Mucosa of descending colon (tissue), 3 donors: ENCODE measurements around the gene SATL1. TPM values are rescaled to one million over a fixed set of nuclear protein-coding genes. Genes with fewer than 3 reads are reported as not detected.
A peak's percentile ranks its signal among the peaks of the same experiment; 100 is the strongest.

Experiments used
- ATAC-seq: fragments of 200-7000 bp; cut with Tn5 transposase; one replicate; pipeline ENCODE4 v1.9.1; 2020; ENCODE audit warnings: mild to moderate bottlenecking, moderate library complexity
- DNase-seq, 3 donors: peaks; one replicate each; pipeline ENCODE4 v3.0.0-alpha.2; 2020
- H3K36me3 ChIP-seq: fragments of 200-600 bp; one replicate; pipeline ENCODE4 v1.8.0; 2021; ENCODE audit warnings: low read depth, mild to moderate bottlenecking
- H3K4me1 ChIP-seq: fragments of 200-600 bp; one replicate; pipeline ENCODE4 v1.8.0; 2021; ENCODE audit warnings: low read depth, mild to moderate bottlenecking
- H3K4me3 ChIP-seq: fragments of 200-600 bp; one replicate; pipeline ENCODE4 v1.8.0; 2021; ENCODE audit warnings: mild to moderate bottlenecking
- H3K9me3 ChIP-seq: fragments of 200-600 bp; one replicate; pipeline ENCODE4 v1.8.0; 2021; ENCODE audit warnings: mild to moderate bottlenecking
- CTCF ChIP-seq: fragments of 200-600 bp; IDR thresholded peaks from one replicate; pipeline ENCODE4 v1.8.0; 2022; ENCODE audit warnings: antibody characterized with exemption, mild to moderate bottlenecking
- intact Hi-C, 2 donors: fragments of 100-400 bp; cut with DNase I in 1 of 2; cut with micrococcal nuclease in 1 of 2; formaldehyde crosslinking; loops; one replicate each; pipeline versions ENCODE4 v1.11.0 to v1.11.1; 2022; cut with DNase I, micrococcal nuclease
- total RNA-seq, 3 donors: library from RNA; stranded (reverse); fragmentation: NEBNext Ultra II Directional in 2 of 3; extraction: Animal tissue kit (Norgen Biotek cat#: 25700) in 2 of 3; gene quantifications; one replicate each; pipeline versions ENCODE4 v1.2.1 to v1.2.4, GENCODE V29; 2021 to 2023
- donor health status: DM: no; HTN: no; CAD: no; lungs with moderate emphysema.
- donor health status: DM: no; HTN: no; CAD: no.
- donor health status: DM: no; HTN: yes; CAD: no.

Gene SATL1
- total RNA-seq, 3 donors from 2014 or later = 0.19 TPM; not detected in 2

GRCh38 chrX:85196319-85196718 lies 47.3 kb downstream of the SATL1 start:
- DNase-seq = no peak
- no peaks in the 10 kb centered on the region for H3K9me3 ChIP-seq
- H3K36me3 ChIP-seq = no peaks in the 10 kb centered on the region
- H3K4me3 ChIP-seq = no peak overlapping the region
- no peak for ATAC-seq
- H3K4me1 ChIP-seq = no peaks in the 10 kb centered on the region
- TF ChIP-seq CTCF = no peak
- intact Hi-C loops = no loop called here

GRCh38 chrX:85159644-85160043 lies 83.9 kb downstream of the SATL1 start:
- DNase-seq (peak in 1 of 3 donors; percentile 17), ATAC-seq (no peak)
- H3K36me3 ChIP-seq = no peaks in the 10 kb centered on the region
- H3K4me1 ChIP-seq = no peaks in the 10 kb centered on the region
- TF ChIP-seq CTCF = no peak
- intact Hi-C loops = no loop called here
- no peaks in the 10 kb centered on the region for H3K9me3 ChIP-seq
- no peak overlapping the region for H3K4me3 ChIP-seq

GRCh38 chrX:85140964-85141363 lies 102.6 kb downstream of the SATL1 start:
- no peaks in the 10 kb centered on the region for H3K36me3 ChIP-seq
- no peaks in the 10 kb centered on the region for H3K4me1 ChIP-seq
- intact Hi-C loops = no loop called here
- DNase-seq (no peak), ATAC-seq (no peak)
- H3K4me3 ChIP-seq = no peak overlapping the region
- no peaks in the 10 kb centered on the region for H3K9me3 ChIP-seq
- no peak for TF ChIP-seq CTCF

GRCh38 chrX:85139422-85139821 lies 104.2 kb downstream of the SATL1 start:
- Histone ChIP-seq H3K4me3 (no peak overlapping the region), H3K9me3 (no peaks in the 10 kb centered on the region), H3K36me3 (no peaks in the 10 kb centered on the region), H3K4me1 (no peaks in the 10 kb centered on the region)
- ATAC-seq (no peak), DNase-seq (no peak)
- no peak for TF ChIP-seq CTCF
- intact Hi-C loops = no loop called here

DNA sequence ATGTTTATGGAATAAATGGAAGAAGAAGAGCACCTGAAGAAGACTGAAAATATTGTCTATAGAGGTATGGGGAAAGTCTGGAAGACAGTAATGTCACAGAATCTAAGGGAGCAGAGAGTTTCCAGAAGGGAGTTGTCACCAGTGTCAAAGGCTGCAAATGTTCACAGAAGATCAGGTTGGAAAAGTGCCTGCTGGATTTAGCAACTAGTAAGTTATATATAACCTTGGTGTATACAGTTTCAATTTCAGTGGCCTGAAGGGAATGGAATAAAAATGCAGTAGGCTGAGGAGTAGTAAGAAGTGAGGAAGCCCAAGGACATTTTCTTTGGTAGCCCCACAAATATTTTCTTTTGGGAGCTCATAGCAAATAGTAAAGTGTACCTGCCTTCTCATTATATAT lies 107.2 kb downstream of the SATL1 start:
- no peak for DNase-seq
- intact Hi-C loops = no loop called here
- no peaks in the 10 kb centered on the region for H3K4me1 ChIP-seq
- no peaks in the 10 kb centered on the region for H3K9me3 ChIP-seq
- no peak for TF ChIP-seq CTCF
- H3K36me3 ChIP-seq = no peaks in the 10 kb centered on the region
- no peak overlapping the region for H3K4me3 ChIP-seq
- ATAC-seq = no peak

DNA sequence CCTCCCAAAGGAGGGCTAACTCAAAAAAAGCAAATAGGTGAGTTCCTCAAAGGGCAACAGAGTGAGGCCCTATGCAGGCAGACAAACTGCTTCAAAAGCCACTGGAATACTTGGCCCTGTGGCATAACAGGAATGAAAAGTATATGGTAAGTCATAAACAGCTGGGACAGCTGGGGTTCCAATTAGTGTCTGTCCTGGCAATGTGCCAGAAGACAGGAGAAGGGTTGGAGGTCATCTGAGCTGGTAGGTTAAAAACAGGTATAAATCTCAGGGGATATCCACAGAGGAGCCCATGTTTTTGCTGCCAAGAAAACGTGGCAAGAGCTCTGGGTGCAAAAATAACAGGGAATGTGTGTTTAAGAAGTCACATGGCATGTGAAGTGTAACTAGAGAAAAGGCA lies 128.3 kb downstream of the SATL1 start:
- H3K9me3 ChIP-seq = no peaks in the 10 kb centered on the region
- ATAC-seq (no peak), DNase-seq (no peak)
- no peak overlapping the region for H3K4me3 ChIP-seq
- H3K36me3 ChIP-seq = no peaks in the 10 kb centered on the region
- H3K4me1 ChIP-seq = no peaks in the 10 kb centered on the region
- intact Hi-C loops = loop anchor here (10.0 kb wide), 1 partner anchor 430 kb away; no protein-coding TSS in a partner anchor
- TF ChIP-seq CTCF = no peak
